Activated T-cell treated with anti-CD3 and anti-CD28 coated beads, Interleukin-2, amount 50 U/mL, for 48 hours (primary cell): ENCODE results near the gene TMEM37.

Source experiments
- DNase-seq, 2 experiments: peaks; one replicate each; pipeline ENCODE4 v3.0.0-alpha.2; 2020

The TMEM37 gene

GRCh38 chr2:119434664-119435063 lies 3.0 kb downstream of the TMEM37 start:
- DNase-seq, result no peak

GRCh38 chr2:119435081-119435952 lies 3.7 kb downstream of the TMEM37 start:
- DNase-seq, result no peak

GRCh38 chr2:119435953-119436297 lies 4.3 kb downstream of the TMEM37 start:
- DNase-seq, result no peak

- DNase-seq, result no peak
Observed at GRCh38 chr2:119436993-119437772, 5.5 kb downstream of the TMEM37 start.

DNA sequence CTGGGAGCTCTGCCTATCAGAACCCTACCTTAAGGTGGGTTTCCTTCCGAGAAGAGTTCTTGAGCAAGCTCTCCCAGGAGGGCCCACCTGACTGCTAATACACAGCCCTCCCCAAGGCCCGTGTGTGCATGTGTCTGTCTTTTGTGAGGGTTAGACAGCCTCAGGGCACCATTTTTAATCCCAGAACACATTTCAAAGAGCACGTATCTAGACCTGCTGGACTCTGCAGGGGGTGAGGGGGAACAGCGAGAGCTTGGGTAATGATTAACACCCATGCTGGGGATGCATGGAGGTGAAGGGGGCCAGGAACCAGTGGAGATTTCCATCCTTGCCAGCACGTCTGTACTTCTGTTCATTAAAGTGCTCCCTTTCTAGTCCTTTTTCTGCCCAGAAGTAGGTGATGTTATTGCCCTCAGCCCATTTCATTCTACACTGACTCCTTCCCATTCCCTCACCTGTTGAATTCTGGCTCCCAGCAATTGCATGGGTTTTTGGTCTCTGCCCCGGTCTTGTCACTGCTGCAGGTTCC lies 6.5 kb downstream of the TMEM37 start:
- DNase-seq, result no peak

DNA sequence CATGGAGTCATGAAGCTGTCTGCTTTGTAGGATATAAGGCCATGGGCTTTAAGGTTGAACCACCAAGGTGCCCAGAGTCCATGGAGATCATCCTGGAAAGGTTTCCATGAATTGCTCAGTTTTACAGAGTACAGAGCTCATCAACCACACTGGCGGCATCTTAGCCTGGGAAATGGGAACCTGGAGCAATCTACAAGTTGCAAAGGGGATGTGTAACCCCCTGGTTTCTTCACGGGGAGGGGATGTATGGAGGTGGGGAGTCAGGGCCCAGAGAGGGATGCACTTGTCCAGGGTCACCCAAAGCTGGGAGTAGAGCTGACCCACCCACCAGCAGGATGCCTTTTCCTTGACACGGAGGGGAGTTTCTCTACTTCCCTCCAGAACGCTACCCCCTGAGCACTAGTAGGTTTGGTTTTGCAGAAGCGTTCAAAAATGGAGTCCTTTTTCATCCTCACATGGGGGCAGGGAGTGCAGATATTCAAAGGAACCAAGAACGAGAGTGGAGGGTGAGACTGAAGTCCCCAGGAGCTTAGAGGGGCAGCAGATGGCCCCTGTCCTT lies 7.2 kb downstream of the TMEM37 start:
- no peak for DNase-seq

GRCh38 chr2:119439574-119440500 lies 8.2 kb downstream of the TMEM37 start:
- no peak for DNase-seq

GRCh38 chr2:119440501-119440870 lies 8.8 kb downstream of the TMEM37 start:
- no peak for DNase-seq

DNA sequence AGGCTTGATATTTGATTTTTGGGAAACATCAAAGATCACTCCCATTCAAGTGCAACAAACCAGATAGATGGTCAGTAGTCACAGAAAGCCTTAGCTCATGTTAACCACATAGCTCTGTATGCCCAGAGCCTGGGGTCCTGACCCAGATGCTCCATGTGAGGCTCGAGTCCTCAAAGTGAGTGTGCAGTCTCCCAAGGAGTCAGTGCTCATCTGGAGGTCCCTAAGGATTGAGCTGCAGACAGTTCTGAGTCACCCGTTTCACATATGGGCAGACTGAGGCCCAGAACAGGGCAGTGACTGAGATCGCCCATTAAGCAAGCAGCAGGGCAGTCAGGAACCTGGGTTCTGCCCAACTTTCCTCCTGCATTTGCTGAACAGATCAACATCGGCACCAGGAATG lies 9.2 kb downstream of the TMEM37 start:
- no peak for DNase-seq

DNA sequence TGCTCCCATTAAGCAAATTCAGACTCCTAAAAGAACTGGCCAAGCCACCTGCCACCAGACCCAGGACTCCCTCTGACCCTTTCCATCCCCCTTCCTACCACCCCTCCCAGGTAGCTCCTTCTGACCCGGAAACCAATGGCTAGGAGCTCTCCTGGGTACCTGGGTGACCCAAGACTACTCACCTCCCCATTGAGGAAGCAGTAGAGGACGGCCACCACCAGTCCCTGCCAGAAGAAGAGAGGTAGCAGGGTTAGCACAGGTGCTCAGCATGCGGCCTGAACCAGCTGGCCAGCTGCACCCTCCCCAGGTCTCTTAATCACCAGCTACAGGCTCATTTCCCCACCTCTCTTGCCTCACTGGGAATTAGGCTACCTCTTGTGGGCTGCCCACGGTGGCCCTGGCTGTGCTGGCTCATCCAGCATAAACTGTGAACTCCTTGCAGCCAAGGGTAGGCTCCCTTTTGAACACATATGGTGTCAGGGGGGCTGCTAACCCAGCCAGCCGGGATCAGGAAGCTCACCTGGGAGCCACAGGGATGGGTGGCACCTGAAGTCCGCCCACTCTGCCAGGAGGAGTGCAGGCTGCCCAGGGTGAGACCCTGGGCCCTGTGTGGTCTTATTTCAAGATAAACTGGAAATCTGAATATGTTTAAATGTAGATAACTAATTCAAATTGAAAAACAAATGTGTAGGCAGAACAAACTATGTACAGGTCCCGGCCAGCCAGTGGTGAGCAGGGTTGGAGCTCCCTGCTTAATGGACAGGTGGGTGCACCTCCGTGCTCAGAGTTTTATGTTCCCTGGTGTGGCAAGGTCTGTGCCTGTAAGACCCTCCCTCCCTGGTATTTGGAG lies 9.9 kb downstream of the TMEM37 start:
- no peak for DNase-seq

- no peak for DNase-seq
Observed at GRCh38 chr2:119442226-119442619, 10.6 kb downstream of the TMEM37 start.

- no peak for DNase-seq
Observed at GRCh38 chr2:119442850-119443249, 11.2 kb downstream of the TMEM37 start.

DNA sequence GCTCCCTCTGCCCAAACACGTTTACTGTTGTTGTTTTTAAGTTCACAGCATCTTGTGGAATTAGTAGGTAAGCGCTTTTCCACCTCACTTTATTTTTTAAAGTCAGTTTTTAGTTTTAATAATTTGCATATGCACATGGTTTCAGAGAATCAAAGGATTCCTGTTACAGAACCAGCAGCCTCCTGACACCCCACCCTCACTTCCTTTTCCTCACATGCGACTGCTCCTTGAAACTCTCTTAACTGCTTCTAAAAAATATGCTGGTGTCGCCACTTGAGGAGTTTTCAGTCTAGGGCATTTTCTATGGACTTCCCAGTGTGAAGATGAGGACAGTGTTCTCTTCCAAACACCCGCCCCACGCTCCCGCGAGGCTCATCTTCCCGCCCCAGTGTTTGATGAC lies 14.4 kb downstream of the TMEM37 start:
- no peak for DNase-seq

GRCh38 chr2:119448427-119449141 lies 16.9 kb downstream of the TMEM37 start:
- DNase-seq, result no peak

DNA sequence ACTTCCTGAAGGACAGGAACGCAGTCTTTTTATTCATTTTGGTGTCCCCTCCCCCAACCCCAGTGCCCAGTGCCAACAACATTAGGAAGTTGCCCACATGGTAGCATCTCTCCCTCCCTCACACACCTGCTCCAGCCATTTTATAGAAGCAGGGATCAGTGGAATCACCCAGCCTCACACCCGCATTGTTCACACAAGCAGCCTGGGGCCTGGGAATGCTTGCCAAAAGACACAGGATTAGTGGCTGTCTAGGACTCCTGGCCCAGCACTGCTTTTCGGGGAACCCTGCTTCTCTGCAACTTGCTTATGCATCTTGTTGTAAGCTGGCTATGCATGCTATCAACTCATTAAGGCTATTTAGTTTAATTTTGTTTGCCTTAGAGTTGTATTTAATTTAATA lies 17.9 kb downstream of the TMEM37 start:
- no peak for DNase-seq

GRCh38 chr2:119451336-119452050 lies 19.8 kb downstream of the TMEM37 start:
- DNase-seq, result no peak

DNA sequence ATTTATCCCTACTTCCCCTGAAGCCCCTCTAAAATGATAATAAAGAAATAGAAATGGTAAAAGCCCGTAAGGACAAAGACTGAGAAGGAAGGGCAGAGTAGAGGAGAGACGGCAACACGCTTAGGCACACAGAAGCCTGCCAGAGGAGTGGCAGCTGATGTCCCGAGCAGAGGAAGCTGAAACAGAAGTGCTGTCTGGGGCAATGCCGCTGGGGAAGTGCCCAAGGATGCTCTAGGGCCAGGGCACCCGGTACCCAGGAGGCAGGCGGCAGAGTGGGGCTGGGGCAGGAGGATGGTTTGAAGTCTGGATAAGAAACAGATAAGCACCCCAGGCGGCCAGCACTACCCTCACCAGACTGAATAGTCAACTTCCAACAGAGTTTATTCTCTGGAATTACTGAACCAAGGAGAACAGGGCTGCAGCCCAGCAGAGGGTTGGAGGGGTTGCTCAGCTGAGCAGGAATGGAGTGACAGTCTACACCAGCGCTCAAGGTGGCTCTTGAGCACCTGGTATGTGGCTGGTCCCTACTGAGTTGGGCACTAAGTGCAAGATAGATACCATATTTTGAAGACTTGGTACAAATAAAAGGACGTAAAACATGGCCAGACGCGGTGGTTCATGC lies 22.4 kb downstream of the TMEM37 start:
- no peak for DNase-seq

DNA sequence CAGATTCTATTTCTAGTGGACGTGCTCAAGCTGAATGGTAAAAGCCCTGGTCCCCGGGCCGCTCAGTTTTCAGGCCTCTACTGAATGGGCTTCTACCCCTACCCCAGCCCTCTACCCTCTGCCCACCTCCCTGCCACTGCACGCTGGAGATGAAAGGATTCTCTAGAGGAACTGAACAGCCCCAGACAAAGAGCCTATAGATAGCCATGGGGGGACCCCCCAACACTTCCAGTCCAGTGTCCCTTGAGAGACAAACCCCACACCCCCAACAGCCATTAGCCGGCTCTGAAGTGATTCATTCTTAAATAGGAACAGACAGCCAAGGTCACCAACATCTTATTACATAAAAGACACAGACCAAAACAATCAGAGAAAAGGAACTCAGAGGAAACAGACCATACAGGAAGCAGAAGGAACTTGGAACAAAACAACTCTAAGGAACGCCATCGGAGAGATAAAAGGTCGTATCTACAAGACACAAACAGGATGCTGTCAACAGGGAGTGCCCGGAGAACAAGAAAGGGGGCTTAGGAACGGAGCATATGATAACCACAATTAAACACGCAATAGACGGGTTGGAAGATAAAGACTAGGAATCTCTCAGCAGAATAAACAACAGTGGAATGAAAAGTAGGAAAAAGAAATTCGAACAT lies 23.5 kb downstream of the TMEM37 start:
- DNase-seq, result no peak

- no peak for DNase-seq
Observed at GRCh38 chr2:119460076-119460475, 28.4 kb downstream of the TMEM37 start.
